WTC11 (cell line): ENCODE measurements around the gene POM121L2.

ENCODE experiments used
- CBFB ChIP-seq: sonication (generic); formaldehyde crosslinking; IDR thresholded peaks from 2 replicates; pipeline ENCODE4 v1.8.1; 2022; ENCODE audit warnings: mild to moderate bottlenecking, low read depth, missing genetic modification reagents
- EMX1 ChIP-seq: fragments of 250-450 bp; sonication (Bioruptor Pico); IDR thresholded peaks from 2 replicates; pipeline ENCODE4 v1.8.0; 2021; ENCODE audit warnings: mild to moderate bottlenecking
- RELA ChIP-seq: sonication (generic); formaldehyde crosslinking; IDR thresholded peaks from 2 replicates; pipeline ENCODE4 v1.8.1; 2022; ENCODE audit warnings: missing genetic modification reagents, mild to moderate bottlenecking, borderline replicate concordance
- ZNF121 ChIP-seq: sonication (generic); formaldehyde crosslinking; IDR thresholded peaks from 2 replicates; pipeline ENCODE4 v1.8.0; 2023; ENCODE audit warnings: missing genetic modification reagents
- TF ChIP-seq, protein P1 (sequence below): fragments of 200-600 bp; IDR thresholded peaks from 2 replicates; pipeline ENCODE4 v1.8.0; 2022; ENCODE audit warnings: antibody characterized with exemption
- TF ChIP-seq, protein P2 (sequence below): sonication (generic); formaldehyde crosslinking; IDR thresholded peaks from 2 replicates; pipeline ENCODE4 v1.8.1; 2022; ENCODE audit warnings: mild to moderate bottlenecking, missing genetic modification reagents, moderate library complexity, borderline replicate concordance
- TF ChIP-seq, protein P3 (sequence below): sonication (generic); formaldehyde crosslinking; IDR thresholded peaks from 2 replicates; pipeline ENCODE4 v1.8.1; 2023; ENCODE audit warnings: mild to moderate bottlenecking, missing genetic modification reagents
- TF ChIP-seq, protein P4 (sequence below): sonication (generic); formaldehyde crosslinking; IDR thresholded peaks from 2 replicates; pipeline ENCODE4 v1.8.0; 2023; ENCODE audit warnings: mild to moderate bottlenecking, missing genetic modification reagents

DNA sequence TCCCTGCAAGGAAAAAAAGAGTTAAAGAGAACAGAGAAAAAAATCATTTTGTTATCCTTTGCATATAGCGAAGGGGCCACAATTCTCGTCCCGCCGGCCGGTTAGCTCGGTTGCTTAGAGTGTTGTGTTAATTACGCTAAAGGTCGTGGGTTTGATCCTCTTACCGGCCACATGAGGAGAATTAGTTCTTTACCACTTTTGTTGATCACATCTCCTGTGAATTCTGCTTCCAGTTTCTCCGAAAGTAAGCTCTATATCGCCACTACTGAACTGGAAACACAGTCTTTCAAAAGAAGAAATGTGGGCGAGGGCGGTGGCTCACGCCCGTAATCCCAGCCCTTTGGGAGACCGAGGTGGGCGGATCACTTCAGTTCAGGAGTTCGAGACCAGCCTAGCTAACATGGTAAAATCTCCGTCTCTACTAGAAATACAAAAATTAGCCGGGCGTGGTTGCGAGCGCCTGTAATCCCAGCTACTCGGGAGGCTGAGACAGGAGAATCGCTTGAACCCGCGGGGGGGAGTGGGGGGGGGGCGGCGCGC lies 51.2 kb downstream of the POM121L2 start:
- TF ChIP-seq, protein P1, sequence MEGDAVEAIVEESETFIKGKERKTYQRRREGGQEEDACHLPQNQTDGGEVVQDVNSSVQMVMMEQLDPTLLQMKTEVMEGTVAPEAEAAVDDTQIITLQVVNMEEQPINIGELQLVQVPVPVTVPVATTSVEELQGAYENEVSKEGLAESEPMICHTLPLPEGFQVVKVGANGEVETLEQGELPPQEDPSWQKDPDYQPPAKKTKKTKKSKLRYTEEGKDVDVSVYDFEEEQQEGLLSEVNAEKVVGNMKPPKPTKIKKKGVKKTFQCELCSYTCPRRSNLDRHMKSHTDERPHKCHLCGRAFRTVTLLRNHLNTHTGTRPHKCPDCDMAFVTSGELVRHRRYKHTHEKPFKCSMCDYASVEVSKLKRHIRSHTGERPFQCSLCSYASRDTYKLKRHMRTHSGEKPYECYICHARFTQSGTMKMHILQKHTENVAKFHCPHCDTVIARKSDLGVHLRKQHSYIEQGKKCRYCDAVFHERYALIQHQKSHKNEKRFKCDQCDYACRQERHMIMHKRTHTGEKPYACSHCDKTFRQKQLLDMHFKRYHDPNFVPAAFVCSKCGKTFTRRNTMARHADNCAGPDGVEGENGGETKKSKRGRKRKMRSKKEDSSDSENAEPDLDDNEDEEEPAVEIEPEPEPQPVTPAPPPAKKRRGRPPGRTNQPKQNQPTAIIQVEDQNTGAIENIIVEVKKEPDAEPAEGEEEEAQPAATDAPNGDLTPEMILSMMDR: no peak
- TF ChIP-seq, protein P2, sequence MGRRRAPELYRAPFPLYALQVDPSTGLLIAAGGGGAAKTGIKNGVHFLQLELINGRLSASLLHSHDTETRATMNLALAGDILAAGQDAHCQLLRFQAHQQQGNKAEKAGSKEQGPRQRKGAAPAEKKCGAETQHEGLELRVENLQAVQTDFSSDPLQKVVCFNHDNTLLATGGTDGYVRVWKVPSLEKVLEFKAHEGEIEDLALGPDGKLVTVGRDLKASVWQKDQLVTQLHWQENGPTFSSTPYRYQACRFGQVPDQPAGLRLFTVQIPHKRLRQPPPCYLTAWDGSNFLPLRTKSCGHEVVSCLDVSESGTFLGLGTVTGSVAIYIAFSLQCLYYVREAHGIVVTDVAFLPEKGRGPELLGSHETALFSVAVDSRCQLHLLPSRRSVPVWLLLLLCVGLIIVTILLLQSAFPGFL (CRISPR knock-in tag): no peak
- TF ChIP-seq, protein P3, sequence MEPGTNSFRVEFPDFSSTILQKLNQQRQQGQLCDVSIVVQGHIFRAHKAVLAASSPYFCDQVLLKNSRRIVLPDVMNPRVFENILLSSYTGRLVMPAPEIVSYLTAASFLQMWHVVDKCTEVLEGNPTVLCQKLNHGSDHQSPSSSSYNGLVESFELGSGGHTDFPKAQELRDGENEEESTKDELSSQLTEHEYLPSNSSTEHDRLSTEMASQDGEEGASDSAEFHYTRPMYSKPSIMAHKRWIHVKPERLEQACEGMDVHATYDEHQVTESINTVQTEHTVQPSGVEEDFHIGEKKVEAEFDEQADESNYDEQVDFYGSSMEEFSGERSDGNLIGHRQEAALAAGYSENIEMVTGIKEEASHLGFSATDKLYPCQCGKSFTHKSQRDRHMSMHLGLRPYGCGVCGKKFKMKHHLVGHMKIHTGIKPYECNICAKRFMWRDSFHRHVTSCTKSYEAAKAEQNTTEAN: no peak
- TF ChIP-seq RELA (CRISPR knock-in tag): no peak
- no peak for TF ChIP-seq EMX1
- TF ChIP-seq, protein P4, sequence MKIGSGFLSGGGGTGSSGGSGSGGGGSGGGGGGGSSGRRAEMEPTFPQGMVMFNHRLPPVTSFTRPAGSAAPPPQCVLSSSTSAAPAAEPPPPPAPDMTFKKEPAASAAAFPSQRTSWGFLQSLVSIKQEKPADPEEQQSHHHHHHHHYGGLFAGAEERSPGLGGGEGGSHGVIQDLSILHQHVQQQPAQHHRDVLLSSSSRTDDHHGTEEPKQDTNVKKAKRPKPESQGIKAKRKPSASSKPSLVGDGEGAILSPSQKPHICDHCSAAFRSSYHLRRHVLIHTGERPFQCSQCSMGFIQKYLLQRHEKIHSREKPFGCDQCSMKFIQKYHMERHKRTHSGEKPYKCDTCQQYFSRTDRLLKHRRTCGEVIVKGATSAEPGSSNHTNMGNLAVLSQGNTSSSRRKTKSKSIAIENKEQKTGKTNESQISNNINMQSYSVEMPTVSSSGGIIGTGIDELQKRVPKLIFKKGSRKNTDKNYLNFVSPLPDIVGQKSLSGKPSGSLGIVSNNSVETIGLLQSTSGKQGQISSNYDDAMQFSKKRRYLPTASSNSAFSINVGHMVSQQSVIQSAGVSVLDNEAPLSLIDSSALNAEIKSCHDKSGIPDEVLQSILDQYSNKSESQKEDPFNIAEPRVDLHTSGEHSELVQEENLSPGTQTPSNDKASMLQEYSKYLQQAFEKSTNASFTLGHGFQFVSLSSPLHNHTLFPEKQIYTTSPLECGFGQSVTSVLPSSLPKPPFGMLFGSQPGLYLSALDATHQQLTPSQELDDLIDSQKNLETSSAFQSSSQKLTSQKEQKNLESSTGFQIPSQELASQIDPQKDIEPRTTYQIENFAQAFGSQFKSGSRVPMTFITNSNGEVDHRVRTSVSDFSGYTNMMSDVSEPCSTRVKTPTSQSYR (CRISPR knock-in tag): no peak
- TF ChIP-seq ZNF121 (CRISPR knock-in tag): no peak
- TF ChIP-seq CBFB (CRISPR knock-in tag): no peak
